DMS79 (cell line): ENCODE data around the gene TBATA.

Experiments
- DNase-seq: peaks from one replicate; lab custom pipeline; 2025; lab: John Stamatoyannopoulos, UW

Gene TBATA

GRCh38 chr10:70785190-70785589 lies at the start of gene TBATA:
TBATA (minus strand) TSS chr10:70785377; CDS start chr10:70783379, 1,998 bp downstream.
- no peak for DNase-seq

- no peak for DNase-seq
Observed at GRCh38 chr10:70834441-70835151, 49.4 kb upstream of the TBATA start.

GRCh38 chr10:70834021-70834420 lies 48.8 kb upstream of the TBATA start:
- no peak for DNase-seq

- DNase-seq = no peak
Observed at GRCh38 chr10:70833601-70834000, 48.4 kb upstream of the TBATA start.

- peak; percentile 69 for DNase-seq
Observed at GRCh38 chr10:70832852-70833528, 47.8 kb upstream of the TBATA start.

- DNase-seq = no peak
Observed at GRCh38 chr10:70832221-70832620, 47.0 kb upstream of the TBATA start.

- DNase-seq = no peak
Observed at GRCh38 chr10:70830164-70830563, 45.0 kb upstream of the TBATA start.

- no peak for DNase-seq
Observed at GRCh38 chr10:70829543-70829942, 44.4 kb upstream of the TBATA start.

GRCh38 chr10:70828923-70829322 lies 43.7 kb upstream of the TBATA start:
- DNase-seq = peak; percentile 48

- DNase-seq = peak; percentile 7
Observed at GRCh38 chr10:70827086-70827757, 42.0 kb upstream of the TBATA start.

GRCh38 chr10:70822076-70822820 lies 37.1 kb upstream of the TBATA start:
- no peak for DNase-seq

GRCh38 chr10:70820976-70821750 lies 36.0 kb upstream of the TBATA start:
- DNase-seq = no peak

- peak; percentile 62 for DNase-seq
Observed at GRCh38 chr10:70816220-70816894, 31.2 kb upstream of the TBATA start.

- DNase-seq = peak; percentile 11
Observed at GRCh38 chr10:70815504-70816219, 30.5 kb upstream of the TBATA start, which contains the start of gene SGPL1. SGPL1 (plus strand) TSS chr10:70815948; CDS start chr10:70816854, 906 bp downstream.

GRCh38 chr10:70814126-70814525 lies 28.9 kb upstream of the TBATA start:
- DNase-seq = no peak

GRCh38 chr10:70812814-70813213 lies 27.6 kb upstream of the TBATA start:
- DNase-seq = peak; percentile 51

GRCh38 chr10:70811881-70812280 lies 26.7 kb upstream of the TBATA start:
- no peak for DNase-seq

- no peak for DNase-seq
Observed at GRCh38 chr10:70810967-70811366, 25.8 kb upstream of the TBATA start.

- no peak for DNase-seq
Observed at GRCh38 chr10:70809726-70810125, 24.5 kb upstream of the TBATA start.

- no peak for DNase-seq
Observed at GRCh38 chr10:70809011-70809611, 23.9 kb upstream of the TBATA start.
